ENCODE measurements around the gene HEPACAM.
A peak's percentile ranks its signal among the peaks of the same experiment; 100 is the strongest.

Gene HEPACAM

GRCh38 chr11:124942466-124943253 is 6.8 kb upstream of the HEPACAM start:
- DNase-seq: no peak

GRCh38 chr11:124941703-124942102 is 5.9 kb upstream of the HEPACAM start:
- no peak for DNase-seq

GRCh38 chr11:124938970-124939369 is 3.1 kb upstream of the HEPACAM start:
- DNase-seq: no peak

GRCh38 chr11:124938206-124938765 is 2.4 kb upstream of the HEPACAM start:
- DNase-seq: no peak

- no peak for DNase-seq
These were observed 1.6 kb upstream of the HEPACAM start for GRCh38 chr11:124937336-124937935.

GRCh38 chr11:124934862-124935547 is 842 bp downstream of the HEPACAM start:
- DNase-seq: no peak

GRCh38 chr11:124930799-124931198 is 5.0 kb downstream of the HEPACAM start:
- no peak for DNase-seq

- no peak for DNase-seq
These were observed 6.7 kb downstream of the HEPACAM start for GRCh38 chr11:124928942-124929665.

GRCh38 chr11:124923296-124923695 is 12.6 kb downstream of the HEPACAM start:
- no peak for DNase-seq

GRCh38 chr11:124922831-124923230 is 13.0 kb downstream of the HEPACAM start:
- no peak for DNase-seq

- peak; percentile 30 for DNase-seq
These were observed 14.8 kb downstream of the HEPACAM start for GRCh38 chr11:124920870-124921609.

- DNase-seq: no peak
These were observed 15.5 kb downstream of the HEPACAM start for GRCh38 chr11:124920356-124920755.

- DNase-seq: no peak
These were observed 15.9 kb downstream of the HEPACAM start for GRCh38 chr11:124919898-124920297.

GRCh38 chr11:124918950-124919349 is 16.9 kb downstream of the HEPACAM start, which contains the start of gene HEPN1:
Gene HEPN1, plus strand, starts transcription at chr11:124919250.
- DNase-seq: no peak

GRCh38 chr11:124917115-124917637 is 18.7 kb downstream of the HEPACAM start:
- DNase-seq: no peak

- DNase-seq: no peak
These were observed 19.5 kb downstream of the HEPACAM start for GRCh38 chr11:124916370-124916710.

- no peak for DNase-seq
These were observed 20.1 kb downstream of the HEPACAM start for GRCh38 chr11:124915541-124916369.

- no peak for DNase-seq
These were observed 33.2 kb downstream of the HEPACAM start for GRCh38 chr11:124902616-124903015.

- no peak for DNase-seq
These were observed 35.4 kb downstream of the HEPACAM start for GRCh38 chr11:124900464-124900863.

GRCh38 chr11:124899383-124900145 is 36.3 kb downstream of the HEPACAM start:
- no peak for DNase-seq

All from NCI-H748 treated with DMSO at 0.1 percent for 48 hours (cell line).